ENCODE data around the gene GCN1. TPM values are rescaled to one million over a fixed set of nuclear protein-coding genes. Genes with fewer than 3 reads are reported as not detected.
A peak's percentile ranks its signal among the peaks of the same experiment; 100 is the strongest.

GCN1 gene
- total RNA-seq, 1 experiment from 2014 or later, result 181 TPM

DNA sequence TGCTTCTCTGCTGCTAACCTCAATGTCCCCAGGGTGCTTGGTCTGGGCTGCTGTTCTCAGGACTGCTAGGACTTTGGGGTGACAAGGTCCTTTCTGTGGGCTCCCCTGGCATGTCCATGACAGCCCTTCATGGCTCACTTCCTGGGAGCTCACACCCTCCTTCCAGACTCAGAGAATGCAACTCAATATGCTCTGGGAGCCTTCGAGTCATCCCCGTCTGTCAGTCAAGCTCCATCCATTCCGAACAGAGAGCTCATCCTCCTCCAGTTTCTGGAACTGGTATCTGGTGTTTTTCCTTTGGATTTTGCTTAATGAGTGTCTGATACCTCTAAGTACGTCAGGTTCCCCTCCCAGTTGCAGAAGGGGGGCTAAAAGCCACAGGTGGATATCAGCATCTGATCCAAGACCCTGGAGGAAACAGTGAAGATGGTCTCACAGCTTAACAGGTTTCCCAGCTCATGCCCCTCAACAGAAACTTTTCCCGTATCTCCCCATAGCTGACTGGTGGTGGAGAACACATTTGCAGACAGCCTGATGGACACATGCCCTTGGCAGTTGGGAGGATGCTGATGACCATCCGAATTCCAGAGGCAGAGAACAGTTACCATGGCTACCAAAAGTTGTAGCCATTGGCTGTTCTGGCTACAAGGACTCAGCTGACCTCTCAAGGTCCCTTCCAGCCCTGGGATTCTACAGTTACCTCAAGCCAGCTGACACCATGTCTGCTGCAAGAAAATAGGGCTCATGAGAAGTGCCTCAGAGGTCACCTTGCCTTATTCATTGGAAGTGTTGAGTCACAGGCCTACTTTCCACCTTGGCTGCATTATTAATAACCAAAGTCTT, 68.5 kb downstream of the GCN1 start:
- H3K36me3 Mint-ChIP-seq, result peaks cover 38% of the 10 kb centered on the region
- TF ChIP-seq ESRRA (CRISPR knock-in tag; IDR thresholded peaks at IDR 0.05; ENCODE audit: borderline replicate concordance), result no peak
- no peak for TF ChIP-seq HMGXB4 (CRISPR knock-in tag; IDR thresholded peaks at IDR 0.05)
- TF ChIP-seq E2F1 (CRISPR knock-in tag; IDR thresholded peaks at IDR 0.05), result no peak
- no peak for TF ChIP-seq SP1 (CRISPR knock-in tag; conservative IDR thresholded peaks at IDR 0.05)
- no peak for TF ChIP-seq MLX (CRISPR knock-in tag; IDR thresholded peaks at IDR 0.05)
- POLR2A ChIA-PET, result no interaction called here
- no peaks in the 10 kb centered on the region for H3K9me3 Mint-ChIP-seq
- no peak for ATAC-seq
- peak overlapping the region; percentile 58; the same call in 1 of the 2 replicates for H3K27ac Mint-ChIP-seq
- no peak for DNase-seq (ENCODE audit: low spot score)
- CTCF ChIA-PET, result interaction anchor here (0.6 to 1.3 kb wide), 5 partner anchors 9 to 458 kb away, joined by 3 to 5 read pairs (median 3); partner anchors contain the start of genes PRKAB1, PXN and RAB35
- no peak overlapping the region for H3K4me3 Mint-ChIP-seq
- no peaks in the 10 kb centered on the region for H3K27me3 Mint-ChIP-seq (ENCODE audit: low read depth)
- H3K4me1 Mint-ChIP-seq, result peaks cover 17% of the 10 kb centered on the region

DNA sequence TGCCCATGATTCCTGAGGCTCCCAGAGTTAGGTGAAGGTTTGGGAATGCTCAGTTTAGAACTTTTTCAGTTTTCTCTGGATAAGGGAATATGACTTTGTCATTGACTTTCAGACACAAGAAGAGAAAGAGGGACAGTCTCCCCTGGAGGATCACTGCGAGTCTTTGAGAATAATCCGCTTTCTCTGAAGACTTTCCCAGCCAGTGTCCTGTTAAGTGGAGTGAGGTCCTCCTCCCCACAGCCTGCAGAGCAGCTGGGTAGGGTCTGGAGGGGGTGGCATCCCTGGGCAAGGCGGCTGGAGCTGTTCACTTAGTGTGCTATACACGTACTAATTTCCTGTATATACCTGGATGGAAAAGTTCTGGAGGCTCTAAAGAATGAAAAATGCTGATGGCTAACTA, 69.5 kb downstream of the GCN1 start:
- ChIA-PET CTCF (no interaction called here), POLR2A (interaction anchor here (0.6 to 1.0 kb wide), 2 partner anchors 38 to 508 kb away, joined by 3 to 5 read pairs; no protein-coding TSS in a partner anchor)
- ATAC-seq (no peak), DNase-seq (ENCODE audit: low spot score) (no peak)
- Mint-ChIP-seq H3K4me3 (no peak overlapping the region), H3K27me3 (ENCODE audit: low read depth) (no peaks in the 10 kb centered on the region; the same call in 1 of the 2 replicates), H3K4me1 (peaks cover 17% of the 10 kb centered on the region), H3K9me3 (no peaks in the 10 kb centered on the region), H3K36me3 (peaks cover 34% of the 10 kb centered on the region), H3K27ac (peak overlapping the region; percentile 58)
- TF ChIP-seq FOXK1 (CRISPR knock-in tag; IDR thresholded peaks at IDR 0.05) (no peak), MLX (CRISPR knock-in tag; IDR thresholded peaks at IDR 0.05) (no peak), ZNF317 (CRISPR knock-in tag; IDR thresholded peaks at IDR 0.05; ENCODE audit: borderline replicate concordance, low read depth) (no peak), FOXP1 (CRISPR knock-in tag; IDR thresholded peaks at IDR 0.05; ENCODE audit: borderline replicate concordance) (no peak), ZBTB43 (CRISPR knock-in tag; IDR thresholded peaks at IDR 0.05) (no peak), E2F1 (CRISPR knock-in tag; IDR thresholded peaks at IDR 0.05) (no peak), ZNF263 (CRISPR knock-in tag; IDR thresholded peaks at IDR 0.05; ENCODE audit: low read depth) (no peak), ZNF416 (CRISPR knock-in tag; IDR thresholded peaks at IDR 0.05) (no peak), ATF1 (CRISPR knock-in tag; IDR thresholded peaks at IDR 0.05) (no peak), ZNF138 (CRISPR knock-in tag; conservative IDR thresholded peaks at IDR 0.05) (no peak), SOX15 (CRISPR knock-in tag; IDR thresholded peaks at IDR 0.05) (no peak), NFE2L1 (CRISPR knock-in tag; IDR thresholded peaks at IDR 0.05) (no peak), CBFB (CRISPR knock-in tag; IDR thresholded peaks at IDR 0.05; ENCODE audit: low read depth) (no peak), CREB1 (CRISPR knock-in tag; IDR thresholded peaks at IDR 0.05) (no peak)
